IMR-90 (cell line): ENCODE data around the gene GALNT13.

Experiments
- BHLHE40 ChIP-seq: fragments of 150-350 bp; IDR thresholded peaks from 2 replicates; pipeline ENCODE4 v1.6.1; 2016; ENCODE audit warnings: mild to moderate bottlenecking, low read depth, low read length
- CEBPB ChIP-seq: IDR thresholded peaks from 2 replicates; pipeline ENCODE4 v1.6.1; 2012; ENCODE audit warnings: low read depth, low read length, improper control_type of control experiment
- CHD1 ChIP-seq: IDR thresholded peaks from 2 replicates; pipeline ENCODE4 v1.6.1; 2012; ENCODE audit warnings: low read depth, low read length, improper control_type of control experiment
- CTCF ChIP-seq: conservative IDR thresholded peaks from 2 replicates; pipeline ENCODE4 v1.5.1; 2012; ENCODE audit warnings: mild to moderate bottlenecking, low read depth, low read length, improper control_type of control experiment
- MAFK ChIP-seq: IDR thresholded peaks from 2 replicates; pipeline ENCODE4 v1.6.1; 2012; ENCODE audit warnings: low read depth, low read length, improper control_type of control experiment
- MAZ ChIP-seq: IDR thresholded peaks from 2 replicates; pipeline ENCODE4 v1.6.1; 2012; ENCODE audit warnings: low read depth, mild to moderate bottlenecking, low read length, improper control_type of control experiment, moderate library complexity, borderline replicate concordance
- MXI1 ChIP-seq: IDR thresholded peaks from 2 replicates; pipeline ENCODE4 v1.6.1; 2012; ENCODE audit warnings: low read depth, mild to moderate bottlenecking, low read length, moderate library complexity, borderline replicate concordance
- NFE2L2 ChIP-seq: fragments of 150-350 bp; IDR thresholded peaks from 2 replicates; pipeline ENCODE4 v1.6.1; 2016; ENCODE audit warnings: low read depth, mild to moderate bottlenecking, low read length
- POLR2A ChIP-seq: IDR thresholded peaks from 2 replicates; pipeline ENCODE4 v1.6.1; 2012; ENCODE audit warnings: mild to moderate bottlenecking, low read depth, low read length
- RAD21 ChIP-seq: IDR thresholded peaks from 2 replicates; pipeline ENCODE4 v1.6.1; 2012; ENCODE audit warnings: low read length, improper control_type of control experiment
- RCOR1 ChIP-seq: IDR thresholded peaks from 2 replicates; pipeline ENCODE4 v1.6.1; 2012; ENCODE audit warnings: mild to moderate bottlenecking, low read length, improper control_type of control experiment; ENCODE audit not compliant: insufficient replicate concordance
- RFX5 ChIP-seq: IDR thresholded peaks from 2 replicates; pipeline ENCODE4 v1.8.0; 2012; ENCODE audit warnings: low read depth, mild to moderate bottlenecking, low read length, moderate library complexity
- SMC3 ChIP-seq: fragments of 150-350 bp; IDR thresholded peaks from 2 replicates; pipeline ENCODE4 v1.6.1; 2016; ENCODE audit warnings: low read depth, mild to moderate bottlenecking, antibody characterized with exemption, low read length, moderate library complexity
- USF2 ChIP-seq: fragments of 150-350 bp; IDR thresholded peaks from 2 replicates; pipeline ENCODE4 v1.6.1; 2017; ENCODE audit warnings: mild to moderate bottlenecking, antibody characterized with exemption, low read length, low read depth

- TF ChIP-seq POLR2A (no peak), CHD1 (no peak), RAD21 (no peak), USF2 (no peak), RCOR1 (no peak), CTCF (no peak), MAZ (no peak), SMC3 (no peak), NFE2L2 (no peak), CEBPB (no peak), MXI1 (no peak), MAFK (no peak), BHLHE40 (no peak), RFX5 (no peak)
Measured at GRCh38 chr2:154229966-154230365, 358.2 kb downstream of the GALNT13 start.
